H9 (cell line): ENCODE data around the gene PYROXD2. TPM values are rescaled to one million over a fixed set of nuclear protein-coding genes. Genes with fewer than 3 reads are reported as not detected.

Experiments
- DNase-seq: peaks from one replicate; pipeline ENCODE4 v3.0.0-alpha.2; 2017
- H2AFZ ChIP-seq: one replicate; pipeline ENCODE4 v1.6.1; 2013; ENCODE audit warnings: mild to moderate bottlenecking, low read length, control low read depth, moderate library complexity
- H2AK5ac ChIP-seq: 2 replicates; pipeline ENCODE4 v1.6.1; 2013; ENCODE audit warnings: low read length, control low read depth, mixed read lengths; ENCODE audit not compliant: insufficient read length
- H2BK120ac ChIP-seq: one replicate; pipeline ENCODE4 v1.6.1; 2013; ENCODE audit warnings: low read depth, mild to moderate bottlenecking, low read length, control low read depth, inconsistent platforms; ENCODE audit not compliant: poor library complexity, severe bottlenecking
- H2BK12ac ChIP-seq: 2 replicates; pipeline ENCODE4 v1.6.1; 2013; ENCODE audit warnings: low read length, control low read depth, mixed read lengths, low read depth; ENCODE audit not compliant: insufficient read length
- H2BK15ac ChIP-seq: 2 replicates; pipeline ENCODE4 v1.6.1; 2013; ENCODE audit warnings: low read depth, low read length, control low read depth
- H2BK20ac ChIP-seq: one replicate; pipeline ENCODE4 v1.6.1; 2013; ENCODE audit warnings: low read depth, mild to moderate bottlenecking, low read length, control low read depth, inconsistent platforms; ENCODE audit not compliant: poor library complexity, severe bottlenecking
- H2BK5ac ChIP-seq: 2 replicates; pipeline ENCODE4 v1.6.1; 2013; ENCODE audit warnings: low read length, control low read depth, mixed read lengths; ENCODE audit not compliant: insufficient read length
- H3K14ac ChIP-seq: 2 replicates; pipeline ENCODE4 v1.6.1; 2013; ENCODE audit warnings: low read length, control low read depth; ENCODE audit not compliant: insufficient read depth
- H3K18ac ChIP-seq: 2 replicates; pipeline ENCODE4 v1.6.1; 2013; ENCODE audit warnings: low read depth, mild to moderate bottlenecking, mixed read lengths, low read length, control low read depth; ENCODE audit not compliant: insufficient read length
- H3K23ac ChIP-seq: 2 replicates; pipeline ENCODE4 v1.6.1; 2013; ENCODE audit warnings: low read length, control low read depth, mixed read lengths, low read depth; ENCODE audit not compliant: insufficient read length
- H3K23me2 ChIP-seq: 2 replicates; pipeline ENCODE4 v1.6.1; 2013; ENCODE audit warnings: low read depth, mild to moderate bottlenecking, mixed read lengths, low read length, control low read depth; ENCODE audit not compliant: insufficient read length, poor library complexity, severe bottlenecking
- H3K27ac ChIP-seq: 2 replicates; pipeline ENCODE4 v1.5.1; 2013; ENCODE audit warnings: low read length, control low read depth, mixed read lengths, low read depth; ENCODE audit not compliant: insufficient read length
- H3K27me3 ChIP-seq: 2 replicates; pipeline ENCODE4 v1.6.1; 2013; ENCODE audit warnings: low read length, control low read depth, inconsistent platforms; ENCODE audit not compliant: insufficient read depth
- H3K4ac ChIP-seq: 2 replicates; pipeline ENCODE4 v1.6.1; 2013; ENCODE audit warnings: low read depth, mild to moderate bottlenecking, control low read depth, inconsistent platforms, low read length, moderate library complexity
- H3K4me1 ChIP-seq: 2 replicates; pipeline ENCODE4 v1.6.1; 2013; ENCODE audit warnings: low read length, control low read depth, inconsistent platforms; ENCODE audit not compliant: insufficient read depth
- H3K4me2 ChIP-seq: 2 replicates; pipeline ENCODE4 v1.6.1; 2013; ENCODE audit warnings: low read length, control low read depth, mixed read lengths; ENCODE audit not compliant: insufficient read length, insufficient read depth
- H3K56ac ChIP-seq: 2 replicates; pipeline ENCODE4 v1.6.1; 2013; ENCODE audit warnings: low read depth, mild to moderate bottlenecking, mixed read lengths, low read length, control low read depth; ENCODE audit not compliant: insufficient read length
- H3K79me1 ChIP-seq: 2 replicates; pipeline ENCODE4 v1.6.1; 2013; ENCODE audit warnings: low read depth, mild to moderate bottlenecking, moderate library complexity, low read length, control low read depth, inconsistent platforms; ENCODE audit not compliant: insufficient read depth, poor library complexity, severe bottlenecking
- H3K79me2 ChIP-seq: 2 replicates; pipeline ENCODE4 v1.6.1; 2013; ENCODE audit warnings: low read length, control low read depth, inconsistent platforms; ENCODE audit not compliant: insufficient read depth
- H3K9ac ChIP-seq: 2 replicates; pipeline ENCODE4 v1.6.1; 2013; ENCODE audit warnings: low read length, control low read depth, mixed read lengths; ENCODE audit not compliant: insufficient read length; ENCODE audit errors: extremely low read depth
- H3K9me3 ChIP-seq: one replicate; pipeline ENCODE4 v1.6.1; 2013; ENCODE audit warnings: low read depth, low read length, inconsistent platforms; ENCODE audit not compliant: control insufficient read depth
- H3T11ph ChIP-seq: one replicate; pipeline ENCODE4 v1.6.1; 2013; ENCODE audit warnings: mild to moderate bottlenecking, low read length, control low read depth, inconsistent platforms
- H4K20me1 ChIP-seq: one replicate; pipeline ENCODE4 v1.6.1; 2013; ENCODE audit not compliant: control insufficient read depth, insufficient read length, insufficient read depth
- H4K5ac ChIP-seq: 2 replicates; pipeline ENCODE4 v1.6.1; 2013; ENCODE audit warnings: low read depth, mild to moderate bottlenecking, mixed read lengths, low read length, control low read depth; ENCODE audit not compliant: insufficient read length
- H4K8ac ChIP-seq: replicated peaks from 2 replicates; pipeline ENCODE4 v1.6.1; 2013; ENCODE audit warnings: low read length, control low read depth, mixed read lengths, low read depth; ENCODE audit not compliant: insufficient read length
- H4K91ac ChIP-seq: 2 replicates; pipeline ENCODE4 v1.6.1; 2013; ENCODE audit warnings: low read depth, mild to moderate bottlenecking, moderate library complexity, mixed read lengths, low read length, control low read depth; ENCODE audit not compliant: insufficient read length
- H3K27ac Mint-ChIP-seq, 3 experiments: 2 replicates in 2 of 3; 3 replicates in 1 of 3; pipeline ENCODE4 v1.8.0; 2020 to 2021; ENCODE audit warnings: mixed read lengths in 3 of 3, mild to moderate bottlenecking in 1 of 3, moderate library complexity in 1 of 3
- H3K27me3 Mint-ChIP-seq: 2 replicates; pipeline ENCODE4 v1.8.0; 2021; ENCODE audit warnings: low read depth, mild to moderate bottlenecking, moderate library complexity, mixed read lengths
- H3K36me3 Mint-ChIP-seq, 3 experiments: 2 replicates in 2 of 3; 3 replicates in 1 of 3; pipeline ENCODE4 v1.8.0; 2020 to 2021; ENCODE audit warnings: low read depth in 3 of 3, mixed read lengths in 3 of 3; ENCODE audit not compliant: insufficient read depth in 1 of 3
- H3K4me1 Mint-ChIP-seq, 2 experiments: 2 replicates each; pipeline ENCODE4 v1.8.0; 2020; ENCODE audit warnings: mixed read lengths in 2 of 2
- H3K4me3 Mint-ChIP-seq, 2 experiments: 2 replicates in 1 of 2; 3 replicates in 1 of 2; pipeline ENCODE4 v1.8.0; 2020 to 2021; ENCODE audit warnings: mild to moderate bottlenecking in 2 of 2, mixed read lengths in 2 of 2, moderate library complexity in 1 of 2
- H3K9me3 Mint-ChIP-seq, 2 experiments: 2 replicates in 1 of 2; 3 replicates in 1 of 2; pipeline ENCODE4 v1.8.0; 2020; ENCODE audit warnings: mild to moderate bottlenecking in 2 of 2, mixed read lengths in 2 of 2, moderate library complexity in 1 of 2
- WGBS: extraction: QIAGEN DNeasy Blood & Tissue Kit; methylation state at CpG from one replicate; pipeline ENCODE4 v1.1.7; 2013; ENCODE audit warnings: missing lambda C conversion rate, low lambda C conversion rate, mixed read lengths; ENCODE audit not compliant: insufficient read length; ENCODE audit errors: extremely low coverage; 5-methylcytosine and 5-hydroxymethylcytosine counted together
- total RNA-seq: library from RNA; stranded (reverse); gene quantifications from 2 replicates; pipeline ENCODE4 v1.2.1, GENCODE V29; 2021
- TF ChIP-seq, protein P1 (sequence below): fragments of 200-600 bp; sonication (generic); conservative IDR thresholded peaks from 3 replicates; pipeline ENCODE4 v1.8.0; 2021; ENCODE audit warnings: antibody characterized with exemption, mild to moderate bottlenecking

Gene PYROXD2
- total RNA-seq, 1 experiment from 2014 or later, result 5.3 TPM

GRCh38 chr10:98446151-98446660 is 31.2 kb upstream of the PYROXD2 start:
- no peak overlapping the region for H2BK5ac ChIP-seq

More at GRCh38 chr10:98446151-98446660, 31.2 kb upstream of the PYROXD2 start:
- Histone ChIP-seq H3T11ph (no peak overlapping the region), H3K79me2 (no peaks in the 10 kb centered on the region), H2BK120ac (no peak overlapping the region), H2BK15ac (no peak overlapping the region), H2BK12ac (no peak overlapping the region), H2AK5ac (no peak overlapping the region), H3K27ac (no peak overlapping the region), H4K91ac (no peak overlapping the region), H3K56ac (no peak overlapping the region), H3K23me2 (no peaks in the 10 kb centered on the region), H4K5ac (no peak overlapping the region), H4K8ac (no peak overlapping the region), H3K9ac (peak overlapping the region; percentile 57), H3K23ac (no peak overlapping the region), H3K18ac (peak overlapping the region; percentile 76), H3K79me1 (no peaks in the 10 kb centered on the region), H2AFZ (no peak overlapping the region), H4K20me1 (no peaks in the 10 kb centered on the region), H3K4me2 (peak overlapping the region; percentile 30), H3K4me1 (no peaks in the 10 kb centered on the region), H3K27me3 (no peaks in the 10 kb centered on the region), H2BK20ac (no peak overlapping the region), H3K4ac (no peak overlapping the region), H3K9me3 (no peaks in the 10 kb centered on the region), H3K14ac (peak overlapping the region; percentile 38; the same call in 1 of the 2 replicates)
- H3K36me3 Mint-ChIP-seq, result peaks cover 34 to 40% (median 38%) of the 10 kb centered on the region in 3 experiments
- H3K27me3 Mint-ChIP-seq, result peaks cover 6% of the 10 kb centered on the region; the same call in 1 of the 2 replicates
- peak; percentile 45 for DNase-seq
- H3K4me3 Mint-ChIP-seq, result peak overlapping the region; percentile 83 to 84
- peak overlapping the region in 1 of 3 experiments; percentile 85; a peak in 3 of 7 replicates for H3K27ac Mint-ChIP-seq
- peaks cover 5 to 6% of the 10 kb centered on the region in 2 experiments; a peak in 3 of 4 replicates for H3K4me1 Mint-ChIP-seq
- TF ChIP-seq, protein P1, sequence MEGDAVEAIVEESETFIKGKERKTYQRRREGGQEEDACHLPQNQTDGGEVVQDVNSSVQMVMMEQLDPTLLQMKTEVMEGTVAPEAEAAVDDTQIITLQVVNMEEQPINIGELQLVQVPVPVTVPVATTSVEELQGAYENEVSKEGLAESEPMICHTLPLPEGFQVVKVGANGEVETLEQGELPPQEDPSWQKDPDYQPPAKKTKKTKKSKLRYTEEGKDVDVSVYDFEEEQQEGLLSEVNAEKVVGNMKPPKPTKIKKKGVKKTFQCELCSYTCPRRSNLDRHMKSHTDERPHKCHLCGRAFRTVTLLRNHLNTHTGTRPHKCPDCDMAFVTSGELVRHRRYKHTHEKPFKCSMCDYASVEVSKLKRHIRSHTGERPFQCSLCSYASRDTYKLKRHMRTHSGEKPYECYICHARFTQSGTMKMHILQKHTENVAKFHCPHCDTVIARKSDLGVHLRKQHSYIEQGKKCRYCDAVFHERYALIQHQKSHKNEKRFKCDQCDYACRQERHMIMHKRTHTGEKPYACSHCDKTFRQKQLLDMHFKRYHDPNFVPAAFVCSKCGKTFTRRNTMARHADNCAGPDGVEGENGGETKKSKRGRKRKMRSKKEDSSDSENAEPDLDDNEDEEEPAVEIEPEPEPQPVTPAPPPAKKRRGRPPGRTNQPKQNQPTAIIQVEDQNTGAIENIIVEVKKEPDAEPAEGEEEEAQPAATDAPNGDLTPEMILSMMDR, result no peak
- H3K9me3 Mint-ChIP-seq, result peaks cover 0 to 3% of the 10 kb centered on the region in 2 experiments; a peak in 2 of 5 replicates
- no CpG with 5 or more reads among the region's 28 CpGs for WGBS
